ENCODE measurements around the gene ACSM5.

ACSM5 gene

GRCh38 chr16:20409398-20410120, at the start of gene ACSM5:
Gene ACSM5, plus strand, starts transcription at chr16:20409534. Its CDS starts 1,951 bp downstream, at chr16:20411485.
- DNase-seq (ENCODE audit: low read depth) = no peak

GRCh38 chr16:20359997-20360396, 49.3 kb upstream of the ACSM5 start:
- no peak for DNase-seq (ENCODE audit: low read depth)

GRCh38 chr16:20363191-20363590, 46.1 kb upstream of the ACSM5 start:
- DNase-seq (ENCODE audit: low read depth) = no peak

- no peak for DNase-seq (ENCODE audit: low read depth)
These were observed 45.3 kb upstream of the ACSM5 start for GRCh38 chr16:20364051-20364450.

- no peak for DNase-seq (ENCODE audit: low read depth)
These were observed 39.8 kb upstream of the ACSM5 start for GRCh38 chr16:20369452-20370054.

GRCh38 chr16:20372701-20373100, 36.6 kb upstream of the ACSM5 start:
- DNase-seq (ENCODE audit: low read depth) = no peak

GRCh38 chr16:20377181-20377580, 32.2 kb upstream of the ACSM5 start:
- DNase-seq (ENCODE audit: low read depth) = no peak

- no peak for DNase-seq (ENCODE audit: low read depth)
These were observed 28.6 kb upstream of the ACSM5 start for GRCh38 chr16:20380782-20381181.

GRCh38 chr16:20382202-20382948, 27.0 kb upstream of the ACSM5 start:
- DNase-seq (ENCODE audit: low read depth) = no peak

GRCh38 chr16:20383106-20384029, 26.0 kb upstream of the ACSM5 start:
- DNase-seq (ENCODE audit: low read depth) = no peak

GRCh38 chr16:20385844-20386832, 23.2 kb upstream of the ACSM5 start:
- DNase-seq (ENCODE audit: low read depth) = peak; percentile 31

- no peak for DNase-seq (ENCODE audit: low read depth)
These were observed 21.4 kb upstream of the ACSM5 start for GRCh38 chr16:20387978-20388377.

- no peak for DNase-seq (ENCODE audit: low read depth)
These were observed 20.5 kb upstream of the ACSM5 start for GRCh38 chr16:20388854-20389253.

GRCh38 chr16:20391045-20391444, 18.3 kb upstream of the ACSM5 start:
- DNase-seq (ENCODE audit: low read depth) = no peak

- DNase-seq (ENCODE audit: low read depth) = no peak
These were observed 15.3 kb upstream of the ACSM5 start for GRCh38 chr16:20393801-20394577.

GRCh38 chr16:20395946-20396345, 13.4 kb upstream of the ACSM5 start:
- no peak for DNase-seq (ENCODE audit: low read depth)

GRCh38 chr16:20396846-20397467, 12.4 kb upstream of the ACSM5 start:
- DNase-seq (ENCODE audit: low read depth) = no peak

GRCh38 chr16:20397468-20398074, 11.8 kb upstream of the ACSM5 start:
- DNase-seq (ENCODE audit: low read depth) = no peak

GRCh38 chr16:20398603-20399002, 10.7 kb upstream of the ACSM5 start:
- no peak for DNase-seq (ENCODE audit: low read depth)
